Bronchial epithelial cell (primary cell): ENCODE data around the gene CD300A. TPM values are rescaled to one million over a fixed set of nuclear protein-coding genes. Genes with fewer than 3 reads are reported as not detected.
"Not testable (repeated sequence)": the region's sequence is repeated elsewhere in the genome, so short reads cannot be mapped to it uniquely, and the experiment has no call there.

Experiments
- DNase-seq: peaks from one replicate; pipeline ENCODE4 v3.0.0-alpha.2; 2010; ENCODE audit warnings: low read depth
- FAIRE-seq: peaks from 2 replicates; lab custom pipeline; 2011; peaks lifted over from hg19 to GRCh38; lab: Jason Lieb, UNC
- H3K27me3 ChIP-seq: 2 replicates; pipeline ENCODE4 v1.5.1; 2011; ENCODE audit warnings: low read length; ENCODE audit not compliant: control insufficient read depth, insufficient read depth
- H3K36me3 ChIP-seq: 2 replicates; pipeline ENCODE4 v1.5.1; 2011; ENCODE audit warnings: low read length; ENCODE audit not compliant: control insufficient read depth, insufficient read depth
- H3K4me3 ChIP-seq: 2 replicates; pipeline ENCODE4 v1.5.1; 2011; ENCODE audit warnings: mild to moderate bottlenecking, low read depth, low read length, control low read depth
- CTCF ChIP-seq: IDR thresholded peaks from 2 replicates; pipeline ENCODE4 v1.5.1; 2011; ENCODE audit warnings: mild to moderate bottlenecking, moderate library complexity, low read length, control low read depth, inconsistent platforms; ENCODE audit not compliant: insufficient read depth, severe bottlenecking
- total RNA-seq: library from RNA; depleted of rRNA; stranded (reverse); fragments of >200 nt; gene quantifications from 2 replicates; pipeline ENCODE4 v1.2.1, GENCODE V29; 2014

CD300A gene
- total RNA-seq, 1 donor from 2014 or later = not detected

DNA sequence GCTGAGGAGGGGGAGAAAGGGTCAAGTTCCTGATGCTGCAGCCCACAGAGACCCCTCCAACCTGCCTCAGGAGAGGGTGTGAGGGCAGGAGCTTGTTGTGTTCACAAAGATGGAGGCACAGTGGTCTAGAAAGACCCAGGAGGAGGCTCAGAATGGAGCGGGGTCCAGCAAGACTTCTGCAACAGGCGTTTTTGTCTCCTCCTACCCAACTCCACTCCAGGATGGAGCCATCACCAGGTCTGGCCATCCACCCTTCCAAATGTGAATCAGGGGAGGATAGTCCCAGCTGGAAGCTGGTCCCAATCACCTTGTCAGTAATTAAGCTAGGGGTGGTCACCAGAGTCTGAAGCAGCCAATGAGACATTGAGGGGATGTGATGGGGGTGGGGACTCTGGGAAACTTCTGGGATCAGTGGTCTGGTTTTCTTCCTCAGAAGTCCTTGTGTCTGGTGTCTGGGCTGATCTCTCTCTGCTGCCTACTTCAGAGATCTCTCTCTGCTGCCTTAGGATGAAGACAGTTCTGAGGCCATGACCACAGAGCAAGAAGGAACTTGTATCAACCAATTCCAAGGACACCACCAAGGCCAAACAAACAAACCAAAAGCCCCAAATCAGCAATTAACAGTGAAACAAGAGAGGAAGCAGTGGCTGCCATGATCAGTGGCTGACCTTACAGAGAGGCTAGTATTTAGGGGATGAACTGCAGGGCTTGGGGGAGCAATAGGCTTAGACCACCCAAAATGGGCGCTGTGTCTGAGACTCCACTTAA, 50.3 kb downstream of the CD300A start:
- Histone ChIP-seq H3K27me3 (no peaks in the 10 kb centered on the region), H3K36me3 (no peaks in the 10 kb centered on the region), H3K4me3 (no peak overlapping the region)
- FAIRE-seq (no peak), DNase-seq (no peak)
- TF ChIP-seq CTCF = no peak

GRCh38 chr17:74518413-74518981, 52.1 kb downstream of the CD300A start:
- DNase-seq, H3K27me3 ChIP-seq, FAIRE-seq, H3K4me3 ChIP-seq, H3K36me3 ChIP-seq: not testable (repeated sequence)

- no peak overlapping the region for H3K4me3 ChIP-seq
- no peaks in the 10 kb centered on the region for H3K36me3 ChIP-seq
- DNase-seq (no peak), FAIRE-seq (no peak)
- no peak for TF ChIP-seq CTCF
- no peaks in the 10 kb centered on the region for H3K27me3 ChIP-seq
Measured at GRCh38 chr17:74520016-74520434, 53.6 kb downstream of the CD300A start.

GRCh38 chr17:74520790-74521480, 54.5 kb downstream of the CD300A start:
- no peak for TF ChIP-seq CTCF
- H3K4me3 ChIP-seq = no peak overlapping the region
- no peak for DNase-seq
- H3K27me3 ChIP-seq = no peaks in the 10 kb centered on the region
- FAIRE-seq = no peak
- H3K36me3 ChIP-seq = no peaks in the 10 kb centered on the region

DNA sequence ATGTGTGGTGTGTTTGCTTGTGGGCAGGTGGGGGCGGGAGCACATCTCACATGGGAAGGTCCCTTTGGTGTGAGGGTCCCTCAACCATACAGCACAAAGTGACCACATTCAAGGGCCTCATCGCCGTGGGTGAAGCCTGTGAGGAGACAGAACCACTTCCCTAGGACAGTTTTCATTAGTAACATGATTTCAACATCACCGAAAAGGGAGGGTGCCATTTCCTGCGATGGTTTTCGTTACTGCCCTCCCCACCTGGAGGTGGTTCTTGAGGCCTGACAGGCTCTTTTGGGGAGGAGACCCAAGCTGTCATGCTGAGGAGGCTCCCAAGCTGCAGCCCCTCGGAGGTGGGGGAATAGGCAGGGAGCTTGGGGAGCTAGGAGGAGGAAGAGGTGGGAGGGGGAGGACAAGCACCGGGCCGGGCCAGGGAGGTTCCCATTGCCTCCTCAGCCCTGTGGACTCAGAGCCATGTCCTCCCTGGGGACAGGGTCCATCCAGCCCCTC, 55.3 kb downstream of the CD300A start:
- H3K27me3 ChIP-seq = no peaks in the 10 kb centered on the region
- no peak for FAIRE-seq
- no peak overlapping the region for H3K4me3 ChIP-seq
- no peaks in the 10 kb centered on the region for H3K36me3 ChIP-seq
- TF ChIP-seq CTCF = no peak
- no peak for DNase-seq

GRCh38 chr17:74522381-74523105, 56.1 kb downstream of the CD300A start:
- no peak for TF ChIP-seq CTCF
- DNase-seq (no peak), FAIRE-seq (no peak)
- Histone ChIP-seq H3K4me3 (no peak overlapping the region), H3K36me3 (no peaks in the 10 kb centered on the region), H3K27me3 (no peaks in the 10 kb centered on the region)
